ENCODE data around the gene NUSAP1.
A peak's percentile ranks its signal among the peaks of the same experiment; 100 is the strongest.
"Not testable (repeated sequence)": the region's sequence is repeated elsewhere in the genome, so short reads cannot be mapped to it uniquely, and the experiment has no call there.

NUSAP1 gene

GRCh38 chr15:41332194-41333025 is at the start of gene NUSAP1, which contains the start of gene OIP5:
Gene NUSAP1 (plus strand): TSS chr15:41332881. CDS start chr15:41332958, 77 bp downstream.
Gene OIP5 (minus strand): TSS chr15:41332591. CDS start chr15:41332561, 30 bp downstream.
- peak; percentile 99 for DNase-seq (ENCODE audit: low read depth)

- DNase-seq (ENCODE audit: low read depth), result not testable (repeated sequence)
Observed at GRCh38 chr15:41282980-41283652, 49.6 kb upstream of the NUSAP1 start.

GRCh38 chr15:41283653-41284426 is 48.8 kb upstream of the NUSAP1 start:
- peak; percentile 99 for DNase-seq (ENCODE audit: low read depth)

- DNase-seq (ENCODE audit: low read depth), result peak; percentile 20
Observed at GRCh38 chr15:41284427-41285177, 48.1 kb upstream of the NUSAP1 start.

GRCh38 chr15:41285285-41285684 is 47.4 kb upstream of the NUSAP1 start:
- no peak for DNase-seq (ENCODE audit: low read depth)

GRCh38 chr15:41286665-41287333 is 45.9 kb upstream of the NUSAP1 start:
- DNase-seq (ENCODE audit: low read depth), result peak; percentile 59

- no peak for DNase-seq (ENCODE audit: low read depth)
Observed at GRCh38 chr15:41288464-41288863, 44.2 kb upstream of the NUSAP1 start.

GRCh38 chr15:41289953-41290352 is 42.7 kb upstream of the NUSAP1 start:
- no peak for DNase-seq (ENCODE audit: low read depth)

GRCh38 chr15:41291065-41291631 is 41.5 kb upstream of the NUSAP1 start:
- no peak for DNase-seq (ENCODE audit: low read depth)

GRCh38 chr15:41292521-41292920 is 40.2 kb upstream of the NUSAP1 start:
- no peak for DNase-seq (ENCODE audit: low read depth)

GRCh38 chr15:41301139-41301538 is 31.5 kb upstream of the NUSAP1 start:
- not testable (repeated sequence) for DNase-seq (ENCODE audit: low read depth)

- DNase-seq (ENCODE audit: low read depth), result no peak
Observed at GRCh38 chr15:41301587-41301986, 31.1 kb upstream of the NUSAP1 start.

GRCh38 chr15:41304149-41304770 is 28.4 kb upstream of the NUSAP1 start:
- no peak for DNase-seq (ENCODE audit: low read depth)

GRCh38 chr15:41307679-41308078 is 25.0 kb upstream of the NUSAP1 start:
- DNase-seq (ENCODE audit: low read depth), result no peak

GRCh38 chr15:41309226-41309905 is 23.3 kb upstream of the NUSAP1 start:
- DNase-seq (ENCODE audit: low read depth), result no peak

- DNase-seq (ENCODE audit: low read depth), result not testable (repeated sequence)
Observed at GRCh38 chr15:41320805-41321330, 11.8 kb upstream of the NUSAP1 start.

- DNase-seq (ENCODE audit: low read depth), result no peak
Observed at GRCh38 chr15:41323611-41324010, 9.1 kb upstream of the NUSAP1 start.

- no peak for DNase-seq (ENCODE audit: low read depth)
Observed at GRCh38 chr15:41331281-41331680, 1.4 kb upstream of the NUSAP1 start.

- peak; percentile 59 for DNase-seq (ENCODE audit: low read depth)
Observed at GRCh38 chr15:41331833-41332193, 868 bp upstream of the NUSAP1 start.

Data from amniotic epithelial cell (primary cell).